Hepatocyte (in vitro differentiated cells): Measurements from ENCODE around the gene GOSR1. TPM values are rescaled to one million over a fixed set of nuclear protein-coding genes. Genes with fewer than 3 reads are reported as not detected.

Experiments
- DNase-seq: peaks from one replicate; pipeline ENCODE4 v3.0.0-alpha.2; 2016; ENCODE audit warnings: low spot score
- H2AFZ ChIP-seq: fragments of 200-600 bp; sonication (generic); 2 replicates; pipeline ENCODE4 v1.6.0; 2016; ENCODE audit warnings: antibody characterized with exemption, mild to moderate bottlenecking
- H3K27ac ChIP-seq: fragments of 200-600 bp; sonication (generic); 2 replicates; pipeline ENCODE4 v1.5.1; 2016; ENCODE audit warnings: mild to moderate bottlenecking
- H3K27me3 ChIP-seq: fragments of 200-600 bp; sonication (generic); 2 replicates; pipeline ENCODE4 v1.6.1; 2016
- H3K36me3 ChIP-seq: fragments of 200-600 bp; sonication (generic); replicated peaks from 2 replicates; pipeline ENCODE4 v1.5.1; 2016; ENCODE audit warnings: low read depth; ENCODE audit not compliant: insufficient read depth
- H3K4me1 ChIP-seq: fragments of 200-600 bp; sonication (generic); 2 replicates; pipeline ENCODE4 v1.5.1; 2016; ENCODE audit warnings: mild to moderate bottlenecking, moderate library complexity; ENCODE audit not compliant: insufficient read depth
- H3K4me2 ChIP-seq: fragments of 200-600 bp; sonication (generic); 2 replicates; pipeline ENCODE4 v1.6.0; 2016
- H3K4me3 ChIP-seq: fragments of 200-600 bp; sonication (generic); 2 replicates; pipeline ENCODE4 v1.5.1; 2016; ENCODE audit warnings: mild to moderate bottlenecking
- H3K79me2 ChIP-seq: fragments of 200-600 bp; sonication (generic); 2 replicates; pipeline ENCODE4 v1.6.0; 2017; ENCODE audit warnings: mild to moderate bottlenecking
- H3K9me2 ChIP-seq: fragments of 200-600 bp; sonication (generic); replicated peaks from 2 replicates; pipeline ENCODE4 v1.6.0; 2017; ENCODE audit warnings: mild to moderate bottlenecking; ENCODE audit not compliant: insufficient read depth
- H3K9me3 ChIP-seq: fragments of 200-600 bp; sonication (generic); 2 replicates; pipeline ENCODE4 v1.5.1; 2016; ENCODE audit warnings: low read depth, mild to moderate bottlenecking
- H4K20me1 ChIP-seq: fragments of 200-600 bp; sonication (generic); 2 replicates; pipeline ENCODE4 v1.6.0; 2016; ENCODE audit warnings: mild to moderate bottlenecking; ENCODE audit not compliant: insufficient read depth, poor library complexity, severe bottlenecking
- CTCF ChIP-seq: fragments of 200-600 bp; sonication (generic); IDR thresholded peaks from 2 replicates; pipeline ENCODE4 v1.5.1; 2016; ENCODE audit warnings: antibody characterized with exemption, mild to moderate bottlenecking; ENCODE audit not compliant: poor library complexity
- EZH2 ChIP-seq: fragments of 200-600 bp; sonication (generic); IDR thresholded peaks from 2 replicates; pipeline ENCODE4 v1.6.1; 2016; ENCODE audit warnings: antibody characterized with exemption, mild to moderate bottlenecking, borderline replicate concordance
- EZH2phosphoT487 ChIP-seq: fragments of 200-600 bp; sonication (generic); IDR thresholded peaks from one replicate; pipeline ENCODE4 v1.6.1; 2018; ENCODE audit warnings: antibody characterized with exemption, mild to moderate bottlenecking, low read depth, moderate library complexity; ENCODE audit not compliant: unreplicated experiment, severe bottlenecking
- WGBS: methylation state at CpG from one replicate; pipeline ENCODE4 v1.1.6; 2016; ENCODE audit warnings: low lambda C conversion rate; ENCODE audit errors: missing lambda C conversion rate; 5-methylcytosine and 5-hydroxymethylcytosine counted together
- polyA plus RNA-seq: library from polyadenylated mRNA; unstranded; fragments of >200 nt; fragmentation: Nextera tagmentation; extraction: Ambion mirVana; gene quantifications from 2 replicates; pipeline ENCODE4 v1.2.1, GENCODE V29; 2016
- total RNA-seq: library from RNA; depleted of rRNA; stranded (reverse); fragments of >200 nt; gene quantifications from 2 replicates; pipeline ENCODE4 v1.2.3, GENCODE V29; 2014

The GOSR1 gene
- total RNA-seq (28.7 and 29.7 TPM in 2 replicates), polyA plus RNA-seq (52.1 and 54.1 TPM in 2 replicates)

- no peaks in the 10 kb centered on the region for H3K9me2 ChIP-seq
- H4K20me1 ChIP-seq: peaks cover 5% of the 10 kb centered on the region
- H3K79me2 ChIP-seq: peaks cover 41% of the 10 kb centered on the region
- H3K4me3 ChIP-seq: peak within 1 kb of the TSS; percentile 60
- no peaks in the 10 kb centered on the region for H3K36me3 ChIP-seq
- DNase-seq: peak; percentile 97
- H3K4me1 ChIP-seq: peaks cover 10% of the 10 kb centered on the region
- H3K4me2 ChIP-seq: peak within 1 kb of the TSS; percentile 88
- no peaks in the 10 kb centered on the region for H3K9me3 ChIP-seq
- H3K27me3 ChIP-seq: no peaks in the 10 kb centered on the region
- H3K27ac ChIP-seq: peak within 1 kb of the TSS; percentile 97
- under 1% methylated on average over 27 of the region's 37 CpGs for WGBS
- peak within 1 kb of the TSS; percentile 67 for H2AFZ ChIP-seq
- peak; percentile 79 for TF ChIP-seq CTCF
- no peak for TF ChIP-seq EZH2phosphoT487
- TF ChIP-seq EZH2: no peak
Measured at GRCh38 chr17:30477083-30477773, at the start of gene GOSR1. Gene GOSR1, plus strand, starts transcription at chr17:30477408. Its CDS starts 26 bp downstream, at chr17:30477434.

GRCh38 chr17:30427611-30428010 is 49.6 kb upstream of the GOSR1 start:
- Histone ChIP-seq H2AFZ (no peak overlapping the region), H3K79me2 (no peaks in the 10 kb centered on the region), H3K9me3 (no peaks in the 10 kb centered on the region), H3K36me3 (no peaks in the 10 kb centered on the region), H4K20me1 (no peaks in the 10 kb centered on the region), H3K9me2 (no peaks in the 10 kb centered on the region), H3K4me3 (no peak overlapping the region), H3K27me3 (no peaks in the 10 kb centered on the region), H3K27ac (no peak overlapping the region), H3K4me2 (no peak overlapping the region), H3K4me1 (no peaks in the 10 kb centered on the region)
- no peak for TF ChIP-seq EZH2phosphoT487
- DNase-seq: no peak
- WGBS: 80% methylated on average over 1 of the region's 1 CpG

GRCh38 chr17:30429155-30429554 is 48.1 kb upstream of the GOSR1 start:
- no peak for DNase-seq
- TF ChIP-seq EZH2phosphoT487 (no peak), CTCF (no peak), EZH2 (no peak)
- Histone ChIP-seq H4K20me1 (no peaks in the 10 kb centered on the region), H3K79me2 (no peaks in the 10 kb centered on the region), H3K36me3 (no peaks in the 10 kb centered on the region), H3K27me3 (no peaks in the 10 kb centered on the region), H3K27ac (no peak overlapping the region), H3K9me2 (no peaks in the 10 kb centered on the region), H3K9me3 (no peaks in the 10 kb centered on the region), H3K4me1 (no peaks in the 10 kb centered on the region), H3K4me2 (no peak overlapping the region), H2AFZ (no peak overlapping the region), H3K4me3 (no peak overlapping the region)
- 95% methylated on average over 1 of the region's 1 CpG for WGBS

- no peaks in the 10 kb centered on the region for H3K9me2 ChIP-seq
- no peak overlapping the region for H3K27ac ChIP-seq
- TF ChIP-seq EZH2phosphoT487 (no peak), CTCF (no peak), EZH2 (no peak)
- H3K36me3 ChIP-seq: no peaks in the 10 kb centered on the region
- H3K4me3 ChIP-seq: no peak overlapping the region
- H2AFZ ChIP-seq: no peak overlapping the region
- no peak overlapping the region for H3K4me2 ChIP-seq
- no peaks in the 10 kb centered on the region for H4K20me1 ChIP-seq
- 90% methylated on average over 1 of the region's 1 CpG for WGBS
- no peaks in the 10 kb centered on the region for H3K4me1 ChIP-seq
- no peaks in the 10 kb centered on the region for H3K27me3 ChIP-seq
- peak; percentile 18 for DNase-seq
- H3K79me2 ChIP-seq: no peaks in the 10 kb centered on the region
- no peaks in the 10 kb centered on the region for H3K9me3 ChIP-seq
Measured at GRCh38 chr17:30433514-30433913, 43.7 kb upstream of the GOSR1 start.
